Nephron progenitor cell (in vitro differentiated cells): ENCODE measurements around the gene ACSL1.

Experiments
- DNase-seq: peaks from one replicate; pipeline ENCODE4 v3.0.0; 2021
- H3K27ac Mint-ChIP-seq: 2 replicates; pipeline ENCODE4 v1.8.0; 2021; ENCODE audit warnings: mild to moderate bottlenecking, moderate library complexity, mixed read lengths
- H3K27me3 Mint-ChIP-seq: 2 replicates; pipeline ENCODE4 v1.8.0; 2021; ENCODE audit warnings: mild to moderate bottlenecking, low read depth, mixed read lengths; ENCODE audit not compliant: poor library complexity
- H3K36me3 Mint-ChIP-seq: 2 replicates; pipeline ENCODE4 v1.8.0; 2021; ENCODE audit warnings: low read depth, mixed read lengths
- H3K4me1 Mint-ChIP-seq: 2 replicates; pipeline ENCODE4 v1.8.0; 2021; ENCODE audit warnings: mixed read lengths
- H3K4me3 Mint-ChIP-seq: 2 replicates; pipeline ENCODE4 v1.8.0; 2021; ENCODE audit warnings: mild to moderate bottlenecking, moderate library complexity, mixed read lengths
- H3K9me3 Mint-ChIP-seq: 2 replicates; pipeline ENCODE4 v1.8.0; 2021; ENCODE audit warnings: mild to moderate bottlenecking, moderate library complexity, mixed read lengths
- TF ChIP-seq, protein P1 (sequence below): fragments of 200-600 bp; sonication (generic); IDR thresholded peaks from 2 replicates; pipeline ENCODE4 v1.5.0; 2021; ENCODE audit warnings: antibody characterized with exemption

ACSL1 gene

DNA sequence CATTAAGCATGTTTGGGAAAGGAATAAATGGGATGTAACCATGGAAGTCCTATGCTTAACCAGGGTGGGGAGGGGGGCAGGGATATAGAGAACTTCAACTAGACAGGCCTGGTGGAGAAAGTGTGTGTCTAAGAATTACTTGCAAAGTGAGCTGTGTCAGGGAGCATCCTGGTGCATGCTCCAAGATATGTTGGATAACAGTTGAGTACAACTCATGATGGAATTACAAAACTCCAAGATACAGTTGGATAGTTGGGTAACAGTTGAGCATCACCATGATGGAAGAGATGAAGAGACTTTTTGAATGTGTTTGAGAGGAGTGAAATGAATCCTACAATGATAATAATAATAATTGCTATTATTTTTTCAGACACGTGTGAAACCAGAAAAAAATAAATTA lies 26.1 kb upstream of the ACSL1 start:
- H3K4me3 Mint-ChIP-seq: no peak overlapping the region
- H3K4me1 Mint-ChIP-seq: no peaks in the 10 kb centered on the region
- no peak overlapping the region for H3K27ac Mint-ChIP-seq
- TF ChIP-seq, protein P1, sequence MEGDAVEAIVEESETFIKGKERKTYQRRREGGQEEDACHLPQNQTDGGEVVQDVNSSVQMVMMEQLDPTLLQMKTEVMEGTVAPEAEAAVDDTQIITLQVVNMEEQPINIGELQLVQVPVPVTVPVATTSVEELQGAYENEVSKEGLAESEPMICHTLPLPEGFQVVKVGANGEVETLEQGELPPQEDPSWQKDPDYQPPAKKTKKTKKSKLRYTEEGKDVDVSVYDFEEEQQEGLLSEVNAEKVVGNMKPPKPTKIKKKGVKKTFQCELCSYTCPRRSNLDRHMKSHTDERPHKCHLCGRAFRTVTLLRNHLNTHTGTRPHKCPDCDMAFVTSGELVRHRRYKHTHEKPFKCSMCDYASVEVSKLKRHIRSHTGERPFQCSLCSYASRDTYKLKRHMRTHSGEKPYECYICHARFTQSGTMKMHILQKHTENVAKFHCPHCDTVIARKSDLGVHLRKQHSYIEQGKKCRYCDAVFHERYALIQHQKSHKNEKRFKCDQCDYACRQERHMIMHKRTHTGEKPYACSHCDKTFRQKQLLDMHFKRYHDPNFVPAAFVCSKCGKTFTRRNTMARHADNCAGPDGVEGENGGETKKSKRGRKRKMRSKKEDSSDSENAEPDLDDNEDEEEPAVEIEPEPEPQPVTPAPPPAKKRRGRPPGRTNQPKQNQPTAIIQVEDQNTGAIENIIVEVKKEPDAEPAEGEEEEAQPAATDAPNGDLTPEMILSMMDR: no peak
- no peak for DNase-seq
- H3K36me3 Mint-ChIP-seq: no peaks in the 10 kb centered on the region
- H3K27me3 Mint-ChIP-seq: peaks cover 7% of the 10 kb centered on the region
- H3K9me3 Mint-ChIP-seq: no peaks in the 10 kb centered on the region

DNA sequence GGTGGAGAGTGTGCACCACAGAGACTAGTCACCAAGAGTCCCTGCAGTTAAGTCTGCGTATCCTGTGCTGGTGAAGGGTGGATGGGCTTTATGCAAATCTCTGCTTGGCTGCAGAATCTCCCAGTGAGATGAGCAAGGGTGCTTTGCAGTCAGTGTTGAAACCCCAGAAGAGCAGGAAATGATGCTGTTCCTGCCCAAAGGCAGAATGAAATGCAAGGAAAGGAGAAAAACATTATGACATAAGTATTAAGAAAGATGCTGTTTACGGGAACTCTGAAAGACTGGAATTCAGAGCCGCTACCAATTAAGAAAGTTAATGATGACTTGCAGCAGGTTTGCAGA lies 25.4 kb upstream of the ACSL1 start:
- no peak overlapping the region for H3K27ac Mint-ChIP-seq
- H3K4me1 Mint-ChIP-seq: no peaks in the 10 kb centered on the region

DNA sequence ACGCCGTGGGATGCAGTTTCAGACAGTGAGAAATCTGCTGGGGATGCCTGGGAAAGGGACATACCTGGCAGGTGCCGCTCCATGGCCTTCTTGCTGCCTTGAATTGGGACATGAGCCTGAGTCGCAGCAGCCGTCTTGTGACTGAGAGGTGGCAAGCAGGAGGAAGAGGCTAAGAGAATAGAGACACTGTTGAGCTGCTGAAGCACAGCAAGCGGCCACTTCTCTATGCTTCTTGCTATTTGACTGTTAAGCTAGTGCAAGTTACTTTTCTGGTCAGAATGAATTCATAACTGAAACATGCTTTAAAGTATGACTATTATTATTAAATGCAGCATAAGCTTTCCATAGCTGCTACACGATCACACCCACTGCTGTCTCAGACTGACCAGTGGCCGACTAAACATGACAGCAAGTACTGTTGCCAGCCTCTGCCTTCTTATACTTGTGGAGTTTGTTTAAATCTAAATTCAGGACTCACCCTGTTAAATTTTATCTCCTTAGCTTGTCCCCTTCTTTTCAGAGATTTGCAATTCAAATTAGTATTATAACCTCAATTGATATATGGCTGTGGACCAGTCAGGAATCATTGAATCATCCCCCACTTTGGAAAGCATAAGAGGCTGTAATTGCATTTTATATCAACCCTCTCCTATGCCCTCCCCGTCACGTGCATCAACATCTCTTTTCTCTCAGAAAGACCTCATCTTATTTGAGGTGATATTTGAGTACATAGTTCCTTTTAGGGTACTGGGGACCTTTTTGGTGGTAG lies 24.8 kb upstream of the ACSL1 start:
- Mint-ChIP-seq H3K4me1 (no peaks in the 10 kb centered on the region), H3K27ac (no peak overlapping the region), H3K36me3 (no peaks in the 10 kb centered on the region), H3K27me3 (peaks cover 13% of the 10 kb centered on the region), H3K4me3 (no peak overlapping the region), H3K9me3 (no peaks in the 10 kb centered on the region)
- TF ChIP-seq, protein P1: no peak
- no peak for DNase-seq

More for the DNA sequence above, 25.4 kb upstream of the ACSL1 start:
- Mint-ChIP-seq H3K9me3 (no peaks in the 10 kb centered on the region), H3K36me3 (no peaks in the 10 kb centered on the region), H3K27me3 (peaks cover 11% of the 10 kb centered on the region), H3K4me3 (no peak overlapping the region)
- TF ChIP-seq, protein P1: no peak
- DNase-seq: no peak

DNA sequence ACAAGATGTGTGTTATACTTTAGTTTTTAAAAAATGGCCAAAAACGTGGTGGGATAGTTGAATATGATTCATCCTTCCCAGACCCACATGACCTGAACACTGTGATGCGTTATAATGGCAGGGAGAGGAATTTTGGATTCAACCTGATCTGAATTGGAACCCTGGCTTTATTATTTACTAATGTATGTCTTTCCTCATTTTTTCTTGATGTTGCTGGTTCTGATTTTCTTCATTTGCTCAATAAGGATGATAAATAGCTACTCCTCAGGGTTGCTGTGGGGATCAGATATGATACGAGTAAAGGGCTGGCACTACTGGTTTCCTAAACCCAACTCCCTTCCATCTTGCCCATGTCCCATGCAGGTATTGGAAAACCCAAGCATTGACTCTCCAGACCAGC lies 24.2 kb upstream of the ACSL1 start:
- no peaks in the 10 kb centered on the region for H3K9me3 Mint-ChIP-seq
- no peaks in the 10 kb centered on the region for H3K4me1 Mint-ChIP-seq

DNA sequence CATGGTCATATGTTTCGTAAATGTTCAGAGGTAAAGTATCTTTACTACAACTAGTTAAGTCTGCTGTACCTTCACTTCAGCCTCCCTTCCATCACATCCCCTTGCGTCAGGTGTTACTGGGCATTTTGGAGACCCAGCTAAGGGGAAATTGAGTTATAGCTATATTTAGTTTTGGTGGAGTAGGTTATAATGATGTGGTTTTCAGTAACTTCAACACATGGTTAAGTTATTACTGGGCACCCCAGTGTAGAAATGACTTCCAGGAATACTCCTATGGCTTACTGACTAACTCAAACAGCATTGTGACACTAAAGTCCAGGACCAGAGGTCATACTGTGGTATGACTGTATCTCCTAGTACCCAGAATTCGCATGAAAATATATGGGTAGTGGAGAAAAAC lies 23.4 kb upstream of the ACSL1 start:
- no peaks in the 10 kb centered on the region for H3K9me3 Mint-ChIP-seq
- no peak overlapping the region for H3K4me3 Mint-ChIP-seq
- H3K4me1 Mint-ChIP-seq: no peaks in the 10 kb centered on the region
- H3K27me3 Mint-ChIP-seq: peaks cover 13% of the 10 kb centered on the region
- TF ChIP-seq, protein P1: no peak
- no peak overlapping the region for H3K27ac Mint-ChIP-seq
- no peaks in the 10 kb centered on the region for H3K36me3 Mint-ChIP-seq
- DNase-seq: no peak

More for the DNA sequence above, 24.2 kb upstream of the ACSL1 start:
- Mint-ChIP-seq H3K36me3 (no peaks in the 10 kb centered on the region), H3K27ac (no peak overlapping the region), H3K4me3 (no peak overlapping the region), H3K27me3 (peaks cover 13% of the 10 kb centered on the region)
- DNase-seq: no peak
- TF ChIP-seq, protein P1: no peak

DNA sequence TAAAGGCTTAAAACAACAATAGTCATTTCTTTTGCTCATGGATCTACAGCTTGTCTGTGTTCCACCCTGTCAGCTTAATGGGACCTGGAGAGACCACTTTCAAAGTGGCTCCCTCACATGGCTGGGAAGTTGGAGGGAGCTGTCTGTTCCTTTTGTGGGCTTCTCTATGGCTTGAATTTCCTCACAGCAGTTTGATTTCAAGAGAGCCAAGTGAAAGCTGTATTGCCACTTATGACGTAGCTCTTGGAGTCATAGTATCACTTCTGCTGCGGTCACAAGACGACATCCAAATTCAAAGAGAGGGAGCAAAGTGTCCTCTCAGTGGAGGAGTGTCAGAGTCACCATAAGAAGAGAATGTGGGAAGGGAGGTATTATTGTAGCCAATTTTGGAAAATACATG lies 22.7 kb upstream of the ACSL1 start:
- TF ChIP-seq, protein P1: no peak
- Mint-ChIP-seq H3K4me1 (no peaks in the 10 kb centered on the region), H3K27ac (no peak overlapping the region), H3K4me3 (no peak overlapping the region), H3K27me3 (peaks cover 11% of the 10 kb centered on the region), H3K9me3 (no peaks in the 10 kb centered on the region), H3K36me3 (no peaks in the 10 kb centered on the region)
- DNase-seq: no peak
